Mammary microvascular endothelial cell (primary cell): ENCODE measurements around the gene PLGLB1. TPM values are rescaled to one million over a fixed set of nuclear protein-coding genes. Genes with fewer than 3 reads are reported as not detected.

Experiments used
- total RNA-seq: library from RNA; depleted of rRNA; stranded (reverse); fragments of >200 nt; gene quantifications from 2 replicates; pipeline ENCODE4 v1.2.3, GENCODE V29; 2015

Gene PLGLB1
- total RNA-seq, result 0.07 and 0.20 TPM in 2 replicates

DNA sequence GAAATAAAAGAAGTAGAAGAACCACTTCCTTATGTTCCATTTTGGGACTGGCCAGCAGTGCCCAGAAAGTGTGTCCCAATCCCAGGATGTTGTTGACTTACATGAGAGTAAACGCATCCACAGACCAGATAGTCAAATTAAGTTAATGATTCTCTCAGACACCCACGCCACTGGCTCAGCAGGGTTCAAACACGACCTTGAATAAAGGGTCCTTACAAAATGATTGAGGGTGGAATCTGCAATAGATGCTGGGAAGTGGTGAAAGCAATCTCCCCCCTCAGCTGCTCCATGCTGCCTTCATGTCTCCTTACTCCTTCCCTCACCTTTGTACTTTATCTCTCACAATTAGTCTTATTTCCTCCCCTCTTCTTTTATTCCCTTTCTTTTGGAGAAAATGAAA lies at the start of gene PLGLB1:
Gene PLGLB1 (minus strand): TSS at position 101 of the 400 bp plus-strand sequence. CDS start 61 bp downstream, at position 40.

Other genes starting within 250 kb of the PLGLB1 start
- gene CD8A, start 230.9 kb downstream of the PLGLB1 start, total RNA-seq, result not detected in 2 replicates
- not detected in 2 replicates for gene CD8B, start 160.0 kb downstream of the PLGLB1 start, total RNA-seq
- 0.10 and 0.20 TPM in 2 replicates for gene RGPD1, start 79.7 kb downstream of the PLGLB1 start, total RNA-seq